ENCODE results near the gene ARMC7.
"Not testable (repeated sequence)": the region's sequence is repeated elsewhere in the genome, so short reads cannot be mapped to it uniquely, and the experiment has no call there.

ARMC7 gene

GRCh38 chr17:75109407-75110233 is at the start of gene ARMC7:
Gene ARMC7 (plus strand): TSS chr17:75109969. CDS start chr17:75110289, 320 bp downstream.
- peak; percentile 94 for DNase-seq

GRCh38 chr17:75060434-75061054 is 49.2 kb upstream of the ARMC7 start:
- DNase-seq = no peak

GRCh38 chr17:75061055-75061438 is 48.7 kb upstream of the ARMC7 start:
- DNase-seq = no peak

GRCh38 chr17:75061618-75062017 is 48.2 kb upstream of the ARMC7 start:
- no peak for DNase-seq

- no peak for DNase-seq
Observed at GRCh38 chr17:75063201-75063600, 46.6 kb upstream of the ARMC7 start.

GRCh38 chr17:75063626-75064025 is 46.1 kb upstream of the ARMC7 start:
- no peak for DNase-seq

GRCh38 chr17:75064040-75064439 is 45.7 kb upstream of the ARMC7 start:
- no peak for DNase-seq

GRCh38 chr17:75064460-75064859 is 45.3 kb upstream of the ARMC7 start:
- DNase-seq = no peak

- DNase-seq = no peak
Observed at GRCh38 chr17:75064867-75065561, 44.8 kb upstream of the ARMC7 start.

GRCh38 chr17:75065562-75066151 is 44.1 kb upstream of the ARMC7 start:
- no peak for DNase-seq

GRCh38 chr17:75067856-75068255 is 41.9 kb upstream of the ARMC7 start:
- no peak for DNase-seq

- no peak for DNase-seq
Observed at GRCh38 chr17:75068750-75069149, 41.0 kb upstream of the ARMC7 start.

GRCh38 chr17:75069783-75070182 is 40.0 kb upstream of the ARMC7 start:
- DNase-seq = peak; percentile 20

- not testable (repeated sequence) for DNase-seq
Observed at GRCh38 chr17:75071478-75072271, 38.1 kb upstream of the ARMC7 start.

GRCh38 chr17:75072909-75073308 is 36.9 kb upstream of the ARMC7 start:
- not testable (repeated sequence) for DNase-seq

GRCh38 chr17:75073618-75074047 is 36.1 kb upstream of the ARMC7 start:
- DNase-seq = no peak

- no peak for DNase-seq
Observed at GRCh38 chr17:75074532-75074931, 35.2 kb upstream of the ARMC7 start.

- no peak for DNase-seq
Observed at GRCh38 chr17:75075597-75076336, 34.0 kb upstream of the ARMC7 start.

GRCh38 chr17:75077072-75077495 is 32.7 kb upstream of the ARMC7 start:
- DNase-seq = no peak

- no peak for DNase-seq
Observed at GRCh38 chr17:75077496-75078283, 32.1 kb upstream of the ARMC7 start.
